RWPE1 (cell line): Measurements from ENCODE around the gene CDC40.
A peak's percentile ranks its signal among the peaks of the same experiment; 100 is the strongest.

Experiments
- CTCF ChIA-PET: fragments of 350-600 bp; sonication (Branson Sonifier 250); formaldehyde crosslinking; extraction: SDS; loops from one replicate; lab custom pipeline; 2021; lab: Yijun Ruan, JAX
- POLR2A ChIA-PET: fragments of 400-600 bp; formaldehyde crosslinking; extraction: SDS; loops from one replicate; lab custom pipeline; 2020; ENCODE audit warnings: antibody characterized with exemption; ENCODE audit not compliant: low non-redundant PET; lab: Yijun Ruan, JAX
- DNase-seq: peaks from one replicate; pipeline ENCODE4 v3.0.0; 2012; ENCODE audit warnings: low spot score
- H3K27ac ChIP-seq: fragments of 450-650 bp; 2 replicates; pipeline ENCODE4 v1.5.1; 2017
- TF ChIP-seq, protein P1 (sequence below): fragments of 450-650 bp; conservative IDR thresholded peaks from 2 replicates; pipeline ENCODE4 v1.5.1; 2017; ENCODE audit warnings: low read depth, mild to moderate bottlenecking

CDC40 gene

DNA sequence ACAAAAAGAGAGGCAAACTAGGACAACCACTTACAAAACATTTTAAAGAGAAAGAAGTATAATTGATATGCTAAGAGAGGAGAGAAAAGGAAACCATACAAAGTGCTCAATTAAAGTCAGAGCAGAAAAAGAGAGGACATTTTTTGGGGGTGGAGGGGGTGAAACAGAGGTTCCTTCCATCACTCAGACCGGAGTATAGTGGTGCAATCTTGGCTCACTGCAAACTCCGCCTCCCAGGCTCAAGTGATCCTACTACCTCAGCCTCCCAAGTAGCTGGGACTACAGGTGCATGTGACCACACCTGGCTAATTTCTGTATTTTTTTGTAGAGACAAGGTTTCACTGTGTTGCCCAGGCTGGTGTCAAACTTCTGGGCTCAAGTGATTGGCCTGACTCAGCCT, 10.1 kb upstream of the CDC40 start:
- no peak overlapping the region for H3K27ac ChIP-seq
- no peak for DNase-seq
- CTCF ChIA-PET = no interaction called here
- POLR2A ChIA-PET = no interaction called here
- TF ChIP-seq, protein P1, sequence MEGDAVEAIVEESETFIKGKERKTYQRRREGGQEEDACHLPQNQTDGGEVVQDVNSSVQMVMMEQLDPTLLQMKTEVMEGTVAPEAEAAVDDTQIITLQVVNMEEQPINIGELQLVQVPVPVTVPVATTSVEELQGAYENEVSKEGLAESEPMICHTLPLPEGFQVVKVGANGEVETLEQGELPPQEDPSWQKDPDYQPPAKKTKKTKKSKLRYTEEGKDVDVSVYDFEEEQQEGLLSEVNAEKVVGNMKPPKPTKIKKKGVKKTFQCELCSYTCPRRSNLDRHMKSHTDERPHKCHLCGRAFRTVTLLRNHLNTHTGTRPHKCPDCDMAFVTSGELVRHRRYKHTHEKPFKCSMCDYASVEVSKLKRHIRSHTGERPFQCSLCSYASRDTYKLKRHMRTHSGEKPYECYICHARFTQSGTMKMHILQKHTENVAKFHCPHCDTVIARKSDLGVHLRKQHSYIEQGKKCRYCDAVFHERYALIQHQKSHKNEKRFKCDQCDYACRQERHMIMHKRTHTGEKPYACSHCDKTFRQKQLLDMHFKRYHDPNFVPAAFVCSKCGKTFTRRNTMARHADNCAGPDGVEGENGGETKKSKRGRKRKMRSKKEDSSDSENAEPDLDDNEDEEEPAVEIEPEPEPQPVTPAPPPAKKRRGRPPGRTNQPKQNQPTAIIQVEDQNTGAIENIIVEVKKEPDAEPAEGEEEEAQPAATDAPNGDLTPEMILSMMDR = no peak

GRCh38 chr6:110173506-110174132, 6.6 kb upstream of the CDC40 start:
- ChIA-PET POLR2A (no interaction called here), CTCF (no interaction called here)

GRCh38 chr6:110178626-110179405, 1.4 kb upstream of the CDC40 start:
- peak overlapping the region; percentile 92 for H3K27ac ChIP-seq
- DNase-seq = peak; percentile 41
- POLR2A ChIA-PET = interaction anchor here (0.7 kb wide), 1 partner anchor 81 kb away, joined by 3 read pairs; no protein-coding TSS in a partner anchor
- TF ChIP-seq, protein P1 = peak; percentile 75
- CTCF ChIA-PET = interaction anchor here (0.6 to 1.0 kb wide), 4 partner anchors 20 to 140 kb away, joined by 3 to 4 read pairs (median 3); no protein-coding TSS in a partner anchor

More at GRCh38 chr6:110173506-110174132, 6.6 kb upstream of the CDC40 start:
- no peak for DNase-seq
- TF ChIP-seq, protein P1 = no peak
- H3K27ac ChIP-seq = no peak overlapping the region

DNA sequence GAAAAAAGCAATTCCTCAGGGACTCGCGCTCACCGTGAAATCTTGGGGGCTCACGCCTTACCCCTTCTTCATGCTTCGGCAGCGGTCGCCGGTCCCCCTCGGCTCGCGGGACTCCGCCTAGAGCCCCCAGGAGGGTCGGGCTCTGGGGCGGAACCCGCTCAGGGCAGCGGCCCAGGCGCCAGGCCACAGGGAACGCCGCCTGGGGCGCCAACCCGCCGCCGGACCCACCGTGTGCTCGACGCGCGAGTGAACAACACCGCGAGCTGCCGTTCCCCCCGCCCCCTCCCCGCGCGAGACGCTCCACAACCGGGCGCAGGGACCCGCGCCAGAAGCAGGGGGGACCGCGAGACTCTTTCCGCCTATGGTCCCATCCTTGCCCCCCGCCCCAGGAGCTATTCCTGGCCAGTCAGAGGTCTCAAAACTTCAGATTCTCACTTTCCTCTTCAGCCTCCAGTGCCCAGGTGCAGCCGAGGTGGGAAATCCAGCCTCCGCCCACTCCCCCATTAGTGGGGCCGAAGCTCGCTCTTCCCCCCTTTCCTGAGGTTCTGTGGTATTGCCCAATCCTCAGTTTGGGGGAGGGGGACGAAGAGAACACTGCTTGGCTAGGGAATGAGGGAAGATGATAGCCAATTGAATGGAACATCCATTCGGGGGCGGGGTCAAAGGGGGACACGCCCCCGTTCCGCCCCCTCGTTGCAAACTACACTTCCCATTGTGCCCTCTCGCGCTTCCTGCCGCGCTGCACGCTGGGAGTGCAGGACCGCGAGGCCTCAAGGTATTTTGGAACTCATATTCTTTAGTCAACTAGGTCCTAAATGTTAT, 610 bp upstream of the CDC40 start, which contains the start of gene WASF1:
TSS of gene WASF1 (minus strand) at position 265 of the 822 bp plus-strand sequence. CDS start 52,069 bp downstream, outside the sequence.
- TF ChIP-seq, protein P1 = no peak
- peak within 1 kb of the TSS; percentile 92 for H3K27ac ChIP-seq
- DNase-seq = peak; percentile 90
- POLR2A ChIA-PET = interaction anchor here (0.7 kb wide), 1 partner anchor 82 kb away, joined by 3 read pairs; no protein-coding TSS in a partner anchor
- CTCF ChIA-PET = interaction anchor here (0.7 kb wide), 1 partner anchor 78 kb away, joined by 3 read pairs; no protein-coding TSS in a partner anchor

DNA sequence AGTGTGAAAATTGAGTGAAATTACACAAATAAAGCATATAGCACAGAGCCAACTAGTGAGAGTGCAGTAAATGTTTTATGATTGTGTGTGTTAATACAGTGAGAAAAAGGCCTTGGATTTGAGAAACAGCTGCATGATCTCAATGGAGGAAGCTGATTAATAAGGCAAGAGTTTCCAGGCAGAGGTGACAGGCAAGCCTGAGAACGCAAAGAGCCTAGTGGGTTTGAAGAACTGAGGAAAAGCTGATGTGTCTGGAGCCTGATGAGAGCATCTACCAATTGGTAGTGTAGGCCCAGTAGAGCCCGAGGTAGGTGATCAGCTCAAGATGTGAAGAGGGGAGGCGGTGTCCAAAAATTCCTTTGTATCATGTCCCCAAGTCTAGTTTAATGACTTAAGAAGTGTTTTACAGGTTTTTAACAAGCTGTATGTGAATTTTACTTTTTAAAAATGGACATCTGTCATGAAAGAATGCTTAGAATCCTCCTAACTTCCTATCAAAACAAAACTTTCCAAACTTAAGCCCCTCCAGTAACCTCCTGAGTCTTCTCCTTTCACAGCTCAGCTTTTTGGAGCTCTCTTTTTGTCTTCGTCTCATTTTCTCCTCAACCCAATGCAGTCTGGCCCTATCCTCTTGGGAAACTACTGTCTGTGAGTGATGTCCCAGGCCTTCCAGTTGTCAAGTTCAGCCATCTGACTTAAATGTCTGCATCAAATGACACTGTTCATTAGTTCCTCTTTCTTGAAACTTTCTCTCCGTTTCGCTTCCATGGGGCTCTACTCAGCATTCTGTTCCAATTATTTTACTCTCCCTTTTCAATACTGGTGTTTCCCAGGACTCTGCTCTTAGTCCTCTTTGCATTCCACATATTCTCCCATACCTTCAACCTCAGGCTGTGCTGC, 1.2 kb downstream of the CDC40 start:
- H3K27ac ChIP-seq = no peak overlapping the region
- TF ChIP-seq, protein P1 = no peak
- DNase-seq = no peak
- CTCF ChIA-PET = no interaction called here
- POLR2A ChIA-PET = interaction anchor here (0.6 kb wide), 1 partner anchor 29 kb away, joined by 3 read pairs; no protein-coding TSS in a partner anchor
